GM23338 (cell line): ENCODE measurements around the gene TBCE. TPM values are rescaled to one million over a fixed set of nuclear protein-coding genes. Genes with fewer than 3 reads are reported as not detected.

Experiments
- ATAC-seq: fragments of 200-7000 bp; cut with Tn5 transposase; 3 replicates; pipeline ENCODE4 v1.9.1; 2020
- DNase-seq: peaks from one replicate; pipeline ENCODE4 v3.0.0-alpha.2; 2015; ENCODE audit warnings: low spot score
- H2AFZ ChIP-seq: fragments of 200-600 bp; sonication (generic); 2 replicates; pipeline ENCODE4 v1.8.0; 2016; ENCODE audit warnings: antibody characterized with exemption, mild to moderate bottlenecking, moderate library complexity
- H3F3A ChIP-seq: fragments of 200-600 bp; sonication (generic); replicated peaks from 2 replicates; pipeline ENCODE4 v1.8.0; 2017; ENCODE audit warnings: antibody characterized with exemption, mixed run types, low read depth
- H3K27ac ChIP-seq: fragments of 200-600 bp; sonication (generic); 2 replicates; pipeline ENCODE4 v1.6.1; 2016; ENCODE audit warnings: low read depth
- H3K27me3 ChIP-seq: fragments of 200-600 bp; sonication (generic); 2 replicates; pipeline ENCODE4 v1.8.0; 2016; ENCODE audit warnings: mild to moderate bottlenecking, mixed run types, moderate library complexity; ENCODE audit not compliant: insufficient read depth
- H3K36me3 ChIP-seq: fragments of 200-600 bp; sonication (generic); 2 replicates; pipeline ENCODE4 v1.8.0; 2016; ENCODE audit warnings: mild to moderate bottlenecking; ENCODE audit not compliant: insufficient read depth
- H3K4me1 ChIP-seq: fragments of 200-600 bp; sonication (generic); 2 replicates; pipeline ENCODE4 v1.8.0; 2016; ENCODE audit warnings: mild to moderate bottlenecking, moderate library complexity; ENCODE audit not compliant: insufficient read depth
- H3K4me2 ChIP-seq: fragments of 200-600 bp; sonication (generic); 2 replicates; pipeline ENCODE4 v1.7.1; 2017; ENCODE audit warnings: mixed run types
- H3K4me3 ChIP-seq: fragments of 200-600 bp; sonication (generic); 2 replicates; pipeline ENCODE4 v1.6.1; 2016; ENCODE audit warnings: mixed run types
- H3K79me2 ChIP-seq: fragments of 200-600 bp; sonication (generic); replicated peaks from 2 replicates; pipeline ENCODE4 v1.8.0; 2017; ENCODE audit warnings: mild to moderate bottlenecking; ENCODE audit not compliant: insufficient read depth
- H3K9me2 ChIP-seq: fragments of 200-600 bp; sonication (generic); 2 replicates; pipeline ENCODE4 v1.8.0; 2017; ENCODE audit not compliant: insufficient read depth
- H4K20me1 ChIP-seq: fragments of 200-600 bp; sonication (generic); replicated peaks from 2 replicates; pipeline ENCODE4 v1.8.0; 2017; ENCODE audit warnings: mild to moderate bottlenecking; ENCODE audit not compliant: insufficient read depth
- H3K27ac Mint-ChIP-seq: 2 replicates; pipeline ENCODE4 v1.8.0; 2020; ENCODE audit warnings: inconsistent platforms, mild to moderate bottlenecking, moderate library complexity, mixed read lengths
- H3K27me3 Mint-ChIP-seq: 3 replicates; pipeline ENCODE4 v1.8.0; 2022; ENCODE audit warnings: low read depth, mild to moderate bottlenecking, moderate library complexity, mixed read lengths, inconsistent platforms; ENCODE audit not compliant: insufficient read depth, poor library complexity
- H3K36me3 Mint-ChIP-seq: 3 replicates; pipeline ENCODE4 v1.8.0; 2021; ENCODE audit warnings: low read depth, mild to moderate bottlenecking, inconsistent platforms, moderate library complexity, mixed read lengths
- H3K4me1 Mint-ChIP-seq: 3 replicates; pipeline ENCODE4 v1.8.0; 2020; ENCODE audit warnings: mild to moderate bottlenecking, inconsistent platforms, mixed read lengths
- H3K4me3 Mint-ChIP-seq: 3 replicates; pipeline ENCODE4 v1.8.0; 2021; ENCODE audit warnings: moderate library complexity, mild to moderate bottlenecking, inconsistent platforms, mixed read lengths
- H3K9me3 Mint-ChIP-seq: 3 replicates; pipeline ENCODE4 v1.8.0; 2020; ENCODE audit warnings: moderate library complexity, mild to moderate bottlenecking, inconsistent platforms, mixed read lengths
- CREB1 ChIP-seq: fragments of 250-450 bp; sonication (Bioruptor Pico); IDR thresholded peaks from 2 replicates; pipeline ENCODE4 v1.5.0; 2020; ENCODE audit warnings: low read depth, mild to moderate bottlenecking, moderate library complexity
- EZH2 ChIP-seq: fragments of 200-600 bp; sonication (generic); IDR thresholded peaks from one replicate; pipeline ENCODE4 v1.8.0; 2017; ENCODE audit warnings: antibody characterized with exemption, mild to moderate bottlenecking, low read depth; ENCODE audit not compliant: unreplicated experiment
- EZH2phosphoT487 ChIP-seq: fragments of 200-600 bp; sonication (generic); IDR thresholded peaks from one replicate; pipeline ENCODE4 v1.8.1; 2018; ENCODE audit warnings: antibody characterized with exemption; ENCODE audit not compliant: unreplicated experiment
- JUNB ChIP-seq: IDR thresholded peaks from one replicate; pipeline ENCODE4 v1.6.1; 2016; ENCODE audit warnings: antibody characterized with exemption; ENCODE audit not compliant: unreplicated experiment
- NANOG ChIP-seq: IDR thresholded peaks from 2 replicates; pipeline ENCODE4 v1.6.1; 2016; ENCODE audit warnings: antibody characterized with exemption, borderline replicate concordance
- POLR2AphosphoS5 ChIP-seq: IDR thresholded peaks from 2 replicates; pipeline ENCODE4 v1.6.1; 2016; ENCODE audit warnings: antibody characterized with exemption, low read depth
- STAT1 ChIP-seq: IDR thresholded peaks from one replicate; pipeline ENCODE4 v1.6.1; 2016; ENCODE audit warnings: antibody characterized with exemption; ENCODE audit not compliant: unreplicated experiment
- ZNF114 ChIP-seq: fragments of 250-450 bp; sonication (Bioruptor Pico); IDR thresholded peaks from 2 replicates; pipeline ENCODE4 v1.5.0; 2020; ENCODE audit warnings: mild to moderate bottlenecking, moderate library complexity
- ZNF331 ChIP-seq: fragments of 250-450 bp; sonication (Bioruptor Pico); IDR thresholded peaks from 2 replicates; pipeline ENCODE4 v1.5.0; 2020; ENCODE audit warnings: low read depth, mild to moderate bottlenecking, moderate library complexity
- polyA plus RNA-seq: library from polyadenylated mRNA; unstranded; fragments of >200 nt; fragmentation: Nextera tagmentation; extraction: Ambion mirVana; gene quantifications from 2 replicates; pipeline ENCODE4 v1.2.1, GENCODE V29; 2016
- total RNA-seq: library from RNA; depleted of rRNA; stranded (reverse); fragments of >200 nt; shearing (Covaris generic); gene quantifications from 2 replicates; pipeline ENCODE4 v1.2.3, GENCODE V29; 2014
- TF ChIP-seq, protein P1 (sequence below): IDR thresholded peaks from 2 replicates; pipeline ENCODE4 v1.6.1; 2016; ENCODE audit warnings: antibody characterized with exemption
- TF ChIP-seq, protein P2 (sequence below): fragments of 250-450 bp; sonication (Bioruptor Pico); IDR thresholded peaks from 2 replicates; pipeline ENCODE4 v1.5.0; 2020; ENCODE audit warnings: mild to moderate bottlenecking, moderate library complexity
- TF ChIP-seq, protein P3 (sequence below): IDR thresholded peaks from one replicate; pipeline ENCODE4 v1.6.1; 2018; ENCODE audit warnings: antibody characterized with exemption; ENCODE audit not compliant: unreplicated experiment
- TF ChIP-seq, protein P4 (sequence below), 2 experiments: fragments of 200-600 bp in 1 of 2; sonication (generic) in 1 of 2; conservative IDR thresholded peaks; 2 replicates each; pipeline versions ENCODE4 v1.5.1 to v1.6.1; 2016 to 2017; ENCODE audit warnings: antibody characterized with exemption in 2 of 2, low read depth in 2 of 2, mild to moderate bottlenecking in 2 of 2, moderate library complexity in 1 of 2

Gene TBCE
- total and polyA plus RNA-seq, 2 experiments from 2014 or later: 42.7 to 64.8 TPM

DNA sequence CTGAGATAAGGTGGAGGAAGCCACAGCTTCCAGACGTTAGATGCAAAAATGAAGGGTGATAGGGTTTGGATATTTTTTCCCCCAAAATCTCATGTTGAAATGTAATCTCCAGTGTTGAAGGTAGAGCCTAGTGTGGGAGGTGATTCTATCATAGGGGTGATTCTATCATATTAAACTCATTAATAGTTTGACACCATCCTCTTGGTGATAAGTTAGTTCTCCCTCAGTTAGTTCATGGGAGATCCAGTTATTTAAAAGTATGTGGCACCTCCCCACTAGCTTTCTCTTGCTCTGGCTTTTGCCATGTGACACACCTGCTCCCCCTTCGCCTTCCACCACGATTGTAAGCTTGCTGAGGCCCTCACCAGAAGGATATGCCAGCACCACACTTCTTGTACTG lies 8.3 kb upstream of the TBCE start:
- no peak overlapping the region for H3K27ac ChIP-seq
- H2AFZ ChIP-seq: no peak overlapping the region
- H3K4me1 Mint-ChIP-seq: peaks cover 10% of the 10 kb centered on the region
- H3F3A ChIP-seq: no peaks in the 10 kb centered on the region
- no peaks in the 10 kb centered on the region for H3K9me2 ChIP-seq
- H3K4me1 ChIP-seq: peaks cover 9% of the 10 kb centered on the region
- H3K4me2 ChIP-seq: no peak overlapping the region
- TF ChIP-seq, protein P1, sequence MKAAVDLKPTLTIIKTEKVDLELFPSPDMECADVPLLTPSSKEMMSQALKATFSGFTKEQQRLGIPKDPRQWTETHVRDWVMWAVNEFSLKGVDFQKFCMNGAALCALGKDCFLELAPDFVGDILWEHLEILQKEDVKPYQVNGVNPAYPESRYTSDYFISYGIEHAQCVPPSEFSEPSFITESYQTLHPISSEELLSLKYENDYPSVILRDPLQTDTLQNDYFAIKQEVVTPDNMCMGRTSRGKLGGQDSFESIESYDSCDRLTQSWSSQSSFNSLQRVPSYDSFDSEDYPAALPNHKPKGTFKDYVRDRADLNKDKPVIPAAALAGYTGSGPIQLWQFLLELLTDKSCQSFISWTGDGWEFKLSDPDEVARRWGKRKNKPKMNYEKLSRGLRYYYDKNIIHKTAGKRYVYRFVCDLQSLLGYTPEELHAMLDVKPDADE: no peak
- no peak for TF ChIP-seq CREB1 (CRISPR knock-in tag)
- TF ChIP-seq NANOG: no peak
- TF ChIP-seq EZH2phosphoT487: no peak
- TF ChIP-seq, protein P2, sequence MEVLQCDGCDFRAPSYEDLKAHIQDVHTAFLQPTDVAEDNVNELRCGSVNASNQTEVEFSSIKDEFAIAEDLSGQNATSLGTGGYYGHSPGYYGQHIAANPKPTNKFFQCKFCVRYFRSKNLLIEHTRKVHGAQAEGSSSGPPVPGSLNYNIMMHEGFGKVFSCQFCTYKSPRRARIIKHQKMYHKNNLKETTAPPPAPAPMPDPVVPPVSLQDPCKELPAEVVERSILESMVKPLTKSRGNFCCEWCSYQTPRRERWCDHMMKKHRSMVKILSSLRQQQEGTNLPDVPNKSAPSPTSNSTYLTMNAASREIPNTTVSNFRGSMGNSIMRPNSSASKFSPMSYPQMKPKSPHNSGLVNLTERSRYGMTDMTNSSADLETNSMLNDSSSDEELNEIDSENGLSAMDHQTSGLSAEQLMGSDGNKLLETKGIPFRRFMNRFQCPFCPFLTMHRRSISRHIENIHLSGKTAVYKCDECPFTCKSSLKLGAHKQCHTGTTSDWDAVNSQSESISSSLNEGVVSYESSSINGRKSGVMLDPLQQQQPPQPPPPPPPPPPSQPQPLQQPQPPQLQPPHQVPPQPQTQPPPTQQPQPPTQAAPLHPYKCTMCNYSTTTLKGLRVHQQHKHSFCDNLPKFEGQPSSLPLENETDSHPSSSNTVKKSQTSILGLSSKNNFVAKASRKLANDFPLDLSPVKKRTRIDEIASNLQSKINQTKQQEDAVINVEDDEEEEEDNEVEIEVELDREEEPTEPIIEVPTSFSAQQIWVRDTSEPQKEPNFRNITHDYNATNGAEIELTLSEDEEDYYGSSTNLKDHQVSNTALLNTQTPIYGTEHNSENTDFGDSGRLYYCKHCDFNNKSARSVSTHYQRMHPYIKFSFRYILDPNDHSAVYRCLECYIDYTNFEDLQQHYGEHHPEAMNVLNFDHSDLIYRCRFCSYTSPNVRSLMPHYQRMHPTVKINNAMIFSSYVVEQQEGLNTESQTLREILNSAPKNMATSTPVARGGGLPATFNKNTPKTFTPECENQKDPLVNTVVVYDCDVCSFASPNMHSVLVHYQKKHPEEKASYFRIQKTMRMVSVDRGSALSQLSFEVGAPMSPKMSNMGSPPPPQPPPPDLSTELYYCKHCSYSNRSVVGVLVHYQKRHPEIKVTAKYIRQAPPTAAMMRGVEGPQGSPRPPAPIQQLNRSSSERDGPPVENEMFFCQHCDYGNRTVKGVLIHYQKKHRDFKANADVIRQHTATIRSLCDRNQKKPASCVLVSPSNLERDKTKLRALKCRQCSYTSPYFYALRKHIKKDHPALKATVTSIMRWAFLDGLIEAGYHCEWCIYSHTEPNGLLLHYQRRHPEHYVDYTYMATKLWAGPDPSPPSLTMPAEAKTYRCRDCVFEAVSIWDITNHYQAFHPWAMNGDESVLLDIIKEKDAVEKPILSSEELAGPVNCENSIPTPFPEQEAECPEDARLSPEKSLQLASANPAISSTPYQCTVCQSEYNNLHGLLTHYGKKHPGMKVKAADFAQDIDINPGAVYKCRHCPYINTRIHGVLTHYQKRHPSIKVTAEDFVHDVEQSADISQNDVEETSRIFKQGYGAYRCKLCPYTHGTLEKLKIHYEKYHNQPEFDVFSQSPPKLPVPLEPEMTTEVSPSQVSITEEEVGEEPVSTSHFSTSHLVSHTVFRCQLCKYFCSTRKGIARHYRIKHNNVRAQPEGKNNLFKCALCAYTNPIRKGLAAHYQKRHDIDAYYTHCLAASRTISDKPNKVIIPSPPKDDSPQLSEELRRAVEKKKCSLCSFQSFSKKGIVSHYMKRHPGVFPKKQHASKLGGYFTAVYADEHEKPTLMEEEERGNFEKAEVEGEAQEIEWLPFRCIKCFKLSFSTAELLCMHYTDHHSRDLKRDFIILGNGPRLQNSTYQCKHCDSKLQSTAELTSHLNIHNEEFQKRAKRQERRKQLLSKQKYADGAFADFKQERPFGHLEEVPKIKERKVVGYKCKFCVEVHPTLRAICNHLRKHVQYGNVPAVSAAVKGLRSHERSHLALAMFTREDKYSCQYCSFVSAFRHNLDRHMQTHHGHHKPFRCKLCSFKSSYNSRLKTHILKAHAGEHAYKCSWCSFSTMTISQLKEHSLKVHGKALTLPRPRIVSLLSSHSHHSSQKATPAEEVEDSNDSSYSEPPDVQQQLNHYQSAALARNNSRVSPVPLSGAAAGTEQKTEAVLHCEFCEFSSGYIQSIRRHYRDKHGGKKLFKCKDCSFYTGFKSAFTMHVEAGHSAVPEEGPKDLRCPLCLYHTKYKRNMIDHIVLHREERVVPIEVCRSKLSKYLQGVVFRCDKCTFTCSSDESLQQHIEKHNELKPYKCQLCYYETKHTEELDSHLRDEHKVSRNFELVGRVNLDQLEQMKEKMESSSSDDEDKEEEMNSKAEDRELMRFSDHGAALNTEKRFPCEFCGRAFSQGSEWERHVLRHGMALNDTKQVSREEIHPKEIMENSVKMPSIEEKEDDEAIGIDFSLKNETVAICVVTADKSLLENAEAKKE (CRISPR knock-in tag): no peak
- no peak for TF ChIP-seq ZNF331 (CRISPR knock-in tag)
- TF ChIP-seq EZH2: no peak
- TF ChIP-seq, protein P3, sequence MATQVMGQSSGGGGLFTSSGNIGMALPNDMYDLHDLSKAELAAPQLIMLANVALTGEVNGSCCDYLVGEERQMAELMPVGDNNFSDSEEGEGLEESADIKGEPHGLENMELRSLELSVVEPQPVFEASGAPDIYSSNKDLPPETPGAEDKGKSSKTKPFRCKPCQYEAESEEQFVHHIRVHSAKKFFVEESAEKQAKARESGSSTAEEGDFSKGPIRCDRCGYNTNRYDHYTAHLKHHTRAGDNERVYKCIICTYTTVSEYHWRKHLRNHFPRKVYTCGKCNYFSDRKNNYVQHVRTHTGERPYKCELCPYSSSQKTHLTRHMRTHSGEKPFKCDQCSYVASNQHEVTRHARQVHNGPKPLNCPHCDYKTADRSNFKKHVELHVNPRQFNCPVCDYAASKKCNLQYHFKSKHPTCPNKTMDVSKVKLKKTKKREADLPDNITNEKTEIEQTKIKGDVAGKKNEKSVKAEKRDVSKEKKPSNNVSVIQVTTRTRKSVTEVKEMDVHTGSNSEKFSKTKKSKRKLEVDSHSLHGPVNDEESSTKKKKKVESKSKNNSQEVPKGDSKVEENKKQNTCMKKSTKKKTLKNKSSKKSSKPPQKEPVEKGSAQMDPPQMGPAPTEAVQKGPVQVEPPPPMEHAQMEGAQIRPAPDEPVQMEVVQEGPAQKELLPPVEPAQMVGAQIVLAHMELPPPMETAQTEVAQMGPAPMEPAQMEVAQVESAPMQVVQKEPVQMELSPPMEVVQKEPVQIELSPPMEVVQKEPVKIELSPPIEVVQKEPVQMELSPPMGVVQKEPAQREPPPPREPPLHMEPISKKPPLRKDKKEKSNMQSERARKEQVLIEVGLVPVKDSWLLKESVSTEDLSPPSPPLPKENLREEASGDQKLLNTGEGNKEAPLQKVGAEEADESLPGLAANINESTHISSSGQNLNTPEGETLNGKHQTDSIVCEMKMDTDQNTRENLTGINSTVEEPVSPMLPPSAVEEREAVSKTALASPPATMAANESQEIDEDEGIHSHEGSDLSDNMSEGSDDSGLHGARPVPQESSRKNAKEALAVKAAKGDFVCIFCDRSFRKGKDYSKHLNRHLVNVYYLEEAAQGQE: no peak
- no peak for TF ChIP-seq POLR2AphosphoS5
- TF ChIP-seq JUNB: no peak
- TF ChIP-seq, protein P4, sequence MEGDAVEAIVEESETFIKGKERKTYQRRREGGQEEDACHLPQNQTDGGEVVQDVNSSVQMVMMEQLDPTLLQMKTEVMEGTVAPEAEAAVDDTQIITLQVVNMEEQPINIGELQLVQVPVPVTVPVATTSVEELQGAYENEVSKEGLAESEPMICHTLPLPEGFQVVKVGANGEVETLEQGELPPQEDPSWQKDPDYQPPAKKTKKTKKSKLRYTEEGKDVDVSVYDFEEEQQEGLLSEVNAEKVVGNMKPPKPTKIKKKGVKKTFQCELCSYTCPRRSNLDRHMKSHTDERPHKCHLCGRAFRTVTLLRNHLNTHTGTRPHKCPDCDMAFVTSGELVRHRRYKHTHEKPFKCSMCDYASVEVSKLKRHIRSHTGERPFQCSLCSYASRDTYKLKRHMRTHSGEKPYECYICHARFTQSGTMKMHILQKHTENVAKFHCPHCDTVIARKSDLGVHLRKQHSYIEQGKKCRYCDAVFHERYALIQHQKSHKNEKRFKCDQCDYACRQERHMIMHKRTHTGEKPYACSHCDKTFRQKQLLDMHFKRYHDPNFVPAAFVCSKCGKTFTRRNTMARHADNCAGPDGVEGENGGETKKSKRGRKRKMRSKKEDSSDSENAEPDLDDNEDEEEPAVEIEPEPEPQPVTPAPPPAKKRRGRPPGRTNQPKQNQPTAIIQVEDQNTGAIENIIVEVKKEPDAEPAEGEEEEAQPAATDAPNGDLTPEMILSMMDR (conservative IDR thresholded peaks at IDR 0.05; ENCODE audit: low read depth in 2 of 2): no peak
- TF ChIP-seq STAT1: no peak
- TF ChIP-seq ZNF114: no peak
- H3K4me3 ChIP-seq: no peak overlapping the region
- no peaks in the 10 kb centered on the region for H3K36me3 ChIP-seq
- H3K4me3 Mint-ChIP-seq: no peak overlapping the region
- DNase-seq (no peak), ATAC-seq (no peak)
- H3K27me3 Mint-ChIP-seq: peaks cover 13% of the 10 kb centered on the region
- H3K27ac Mint-ChIP-seq: no peak overlapping the region
- no peaks in the 10 kb centered on the region for H3K9me3 Mint-ChIP-seq
- no peaks in the 10 kb centered on the region for H3K36me3 Mint-ChIP-seq
- no peaks in the 10 kb centered on the region for H3K79me2 ChIP-seq
- no peaks in the 10 kb centered on the region for H3K27me3 ChIP-seq
- no peaks in the 10 kb centered on the region for H4K20me1 ChIP-seq
